ENCODE data around the gene ANXA9. TPM values are rescaled to one million over a fixed set of nuclear protein-coding genes. Genes with fewer than 3 reads are reported as not detected.
A peak's percentile ranks its signal among the peaks of the same experiment; 100 is the strongest.

ANXA9 gene
- total RNA-seq (2014; rRNA removed; shearing (Covaris generic)), result 0.67 and 1.1 TPM in 2 replicates
- 0.39 and 0.65 TPM in 2 replicates for total RNA-seq (2022)
- Bru-seq, nascent RNA, result percentile 21 among the genes with signal in this experiment
- BruChase-seq, experiment 1, labeled RNA remaining after a 6-hour chase, result percentile 21 among the genes with signal in this experiment
- BruChase-seq, experiment 2, labeled RNA remaining after a 2-hour chase, result percentile 20 among the genes with signal in this experiment
- long read RNA-seq, partial matches to known transcripts, result 0 of 1 reads
- long read RNA-seq, other reads (novel, unspliced or antisense), result 1 of 1 reads

GRCh38 chr1:150981805-150982712 lies at the start of gene ANXA9:
ANXA9 (plus strand) TSS chr1:150982292; CDS start chr1:150983106, 814 bp downstream.
- no peak within 1 kb of the TSS for H3K27ac ChIP-seq (ENCODE audit: low read depth, low read length, poor library complexity, severe bottlenecking)
- H3K9me2 ChIP-seq (ENCODE audit: insufficient read depth, low read length), result no peaks in the 10 kb centered on the region
- POLR2A ChIA-PET, result interaction anchor here (1.0 to 1.3 kb wide), 2 partner anchors 8 to 78 kb away, joined by 3 to 5 read pairs; partner anchors contain the start of gene MLLT11
- CTCF ChIA-PET (ENCODE audit: unreplicated experiment), result interaction anchor here (1.1 kb wide), 1 partner anchor 173 kb away, joined by 3 read pairs; no protein-coding TSS in a partner anchor
- H3K79me2 ChIP-seq (ENCODE audit: insufficient read depth, low read depth, low read length), result no peaks in the 10 kb centered on the region
- no peak for TF ChIP-seq EZH2phosphoT487 (IDR thresholded peaks at IDR 0.05; ENCODE audit: borderline replicate concordance, low read depth, low read length)
- DNase-seq (ENCODE audit: low spot score), result no peak
- no peak within 1 kb of the TSS for H3K4me3 ChIP-seq (ENCODE audit: low read depth, low read length, poor library complexity, severe bottlenecking)
- H3K9me3 ChIP-seq (ENCODE audit: low read length), result no peaks in the 10 kb centered on the region
- H3K4me2 ChIP-seq (ENCODE audit: low read length), result no peak within 1 kb of the TSS
- H2AFZ ChIP-seq (ENCODE audit: low read length), result peak within 1 kb of the TSS; percentile 52; the same call in 1 of the 2 replicates
- intact Hi-C loops (cut with micrococcal nuclease; ENCODE audit: unreplicated experiment), result no loop called here
- no TSS peak for BruUV-seq (replicated peaks)
- H3K4me1 ChIP-seq (ENCODE audit: insufficient read depth, low read length, poor library complexity, severe bottlenecking), result peaks cover 32% of the 10 kb centered on the region
- H4K20me1 ChIP-seq (ENCODE audit: insufficient read depth, low read length), result no peaks in the 10 kb centered on the region
- H3K36me3 ChIP-seq (ENCODE audit: insufficient read depth, low read length), result no peaks in the 10 kb centered on the region; the same call in 1 of the 2 replicates

GRCh38 chr1:150944856-150945255 lies 37.2 kb upstream of the ANXA9 start:
- CTCF ChIA-PET (ENCODE audit: unreplicated experiment), result no interaction called here
- no TSS peak for BruUV-seq (replicated peaks)

More at GRCh38 chr1:150944856-150945255, 37.2 kb upstream of the ANXA9 start:
- H2AFZ ChIP-seq (ENCODE audit: low read length), result no peak overlapping the region
- no peaks in the 10 kb centered on the region for H3K4me1 ChIP-seq (ENCODE audit: insufficient read depth, low read length, poor library complexity, severe bottlenecking)
- no peaks in the 10 kb centered on the region for H3K79me2 ChIP-seq (ENCODE audit: insufficient read depth, low read depth, low read length)
- no peak for DNase-seq (ENCODE audit: low spot score)
- no peak for TF ChIP-seq CTCF (conservative IDR thresholded peaks at IDR 0.05; ENCODE audit: low read length)
- TF ChIP-seq EZH2phosphoT487 (IDR thresholded peaks at IDR 0.05; ENCODE audit: borderline replicate concordance, low read depth, low read length), result no peak
- no peak overlapping the region for H3K27ac ChIP-seq (ENCODE audit: low read depth, low read length, poor library complexity, severe bottlenecking)
- no peaks in the 10 kb centered on the region for H3K9me3 ChIP-seq (ENCODE audit: low read length)
- no peak overlapping the region for H3K4me2 ChIP-seq (ENCODE audit: low read length)
- H3K9me2 ChIP-seq (ENCODE audit: insufficient read depth, low read length), result no peaks in the 10 kb centered on the region
- peaks cover 94% of the 10 kb centered on the region for H3K36me3 ChIP-seq (ENCODE audit: insufficient read depth, low read length)
- POLR2A ChIA-PET, result no interaction called here
- intact Hi-C loops (cut with micrococcal nuclease; ENCODE audit: unreplicated experiment), result no loop called here
- H3K4me3 ChIP-seq (ENCODE audit: low read depth, low read length, poor library complexity, severe bottlenecking), result no peak overlapping the region
- H4K20me1 ChIP-seq (ENCODE audit: insufficient read depth, low read length), result no peaks in the 10 kb centered on the region

Measured in OCI-LY7 (cell line).